GM13977 (cell line): ENCODE measurements around the gene DIP2B.

Experiments used
- DNase-seq: peaks from one replicate; pipeline ENCODE4 v3.0.0; 2012; ENCODE audit warnings: low spot score
- CTCF ChIP-seq: IDR thresholded peaks from 2 replicates; pipeline ENCODE4 v1.5.1; 2012; ENCODE audit warnings: mild to moderate bottlenecking, control low read depth; ENCODE audit not compliant: insufficient read depth; ENCODE audit errors: extremely low read depth, missing control alignments
- in situ Hi-C: fragments of 300-500 bp; cut with MboI; formaldehyde crosslinking; loops from one replicate; pipeline ENCODE4 v1.12.0; 2022; ENCODE audit warnings: low sequenced_read_pairs, low pct_unique_long_range_greater_than_20kb, mixed read lengths, inconsistent platforms; ENCODE audit not compliant: unreplicated experiment

DIP2B gene

GRCh38 chr12:50597200-50598195 lies 92.7 kb downstream of the DIP2B start:
- in situ Hi-C loops: no loop called here
- no peak for TF ChIP-seq CTCF
- peak; percentile 82 for DNase-seq

- in situ Hi-C loops: no loop called here
- TF ChIP-seq CTCF: no peak
- DNase-seq: peak; percentile 38
Measured at GRCh38 chr12:50598321-50598862, 93.6 kb downstream of the DIP2B start.

- DNase-seq: no peak
- no peak for TF ChIP-seq CTCF
- in situ Hi-C loops: no loop called here
Measured at GRCh38 chr12:50599366-50600095, 94.7 kb downstream of the DIP2B start.

- no peak for TF ChIP-seq CTCF
- in situ Hi-C loops: no loop called here
- DNase-seq: no peak
Measured at GRCh38 chr12:50600364-50600763, 95.6 kb downstream of the DIP2B start.

GRCh38 chr12:50603817-50604639 lies 99.2 kb downstream of the DIP2B start:
- in situ Hi-C loops: no loop called here
- DNase-seq: no peak
- no peak for TF ChIP-seq CTCF

GRCh38 chr12:50604640-50604920 lies 99.8 kb downstream of the DIP2B start:
- DNase-seq: no peak
- no peak for TF ChIP-seq CTCF
- in situ Hi-C loops: no loop called here
